Vagina (tissue), 2 donors: Measurements from ENCODE around the gene MTHFD1L. TPM values are rescaled to one million over a fixed set of nuclear protein-coding genes. Genes with fewer than 3 reads are reported as not detected.
A peak's percentile ranks its signal among the peaks of the same experiment; 100 is the strongest.

Experiments used
- DNase-seq, 2 donors: peaks; one replicate each; pipeline ENCODE4 v3.0.0-alpha.2; 2017; ENCODE audit errors: extremely low spot score in 2 of 2
- H3K27ac ChIP-seq: fragments of 200-600 bp; sonication (generic); one replicate; pipeline ENCODE4 v1.5.1; 2019
- H3K27me3 ChIP-seq: fragments of 200-600 bp; sonication (generic); one replicate; pipeline ENCODE4 v1.5.1; 2019
- H3K36me3 ChIP-seq, 2 donors: fragments of 200-600 bp; sonication (generic); one replicate each; pipeline ENCODE4 v1.5.1; 2017 to 2019
- H3K4me1 ChIP-seq: fragments of 200-600 bp; sonication (generic); one replicate; pipeline ENCODE4 v1.5.1; 2019
- H3K4me3 ChIP-seq, 2 donors: fragments of 200-600 bp; sonication (generic); 1 replicate in 1 of 2; 2 replicates in 1 of 2; pipeline ENCODE4 v1.5.1; 2016 to 2019
- H3K9me3 ChIP-seq: fragments of 200-600 bp; sonication (generic); one replicate; pipeline ENCODE4 v1.5.1; 2019
- POLR2A ChIP-seq, 2 donors: fragments of 450-650 bp; IDR thresholded peaks; one replicate each; pipeline ENCODE4 v1.6.1; 2017; ENCODE audit warnings: antibody characterized with exemption in 2 of 2, mild to moderate bottlenecking in 2 of 2, moderate library complexity in 2 of 2
- POLR2AphosphoS5 ChIP-seq, 2 donors: sonication (generic); formaldehyde crosslinking; IDR thresholded peaks; one replicate each; pipeline ENCODE4 v1.9.0; 2017; ENCODE audit warnings: antibody characterized with exemption in 2 of 2, mild to moderate bottlenecking in 2 of 2, low read depth in 1 of 2; ENCODE audit not compliant: insufficient read depth in 1 of 2
- intact Hi-C: fragments of 100-400 bp; cut with DNase I; formaldehyde crosslinking; loops from one replicate; pipeline ENCODE4 v1.15.1; 2023
- total RNA-seq: library from RNA; depleted of rRNA; stranded (reverse); fragments of >200 nt; gene quantifications from one replicate; pipeline ENCODE4 v1.2.3, GENCODE V29; 2016
- TF ChIP-seq, protein P1 (sequence below), 3 experiments: fragments of 450-650 bp in 2 of 3; fragments of 200-600 bp in 1 of 3; sonication (generic) in 1 of 3; IDR thresholded peaks; one replicate each; pipeline ENCODE4 v1.5.1; 2017 to 2019; ENCODE audit warnings: antibody characterized with exemption in 3 of 3, mild to moderate bottlenecking in 2 of 3, moderate library complexity in 2 of 3

The MTHFD1L gene
- total RNA-seq, 1 donor from 2014 or later: 2.7 TPM

DNA sequence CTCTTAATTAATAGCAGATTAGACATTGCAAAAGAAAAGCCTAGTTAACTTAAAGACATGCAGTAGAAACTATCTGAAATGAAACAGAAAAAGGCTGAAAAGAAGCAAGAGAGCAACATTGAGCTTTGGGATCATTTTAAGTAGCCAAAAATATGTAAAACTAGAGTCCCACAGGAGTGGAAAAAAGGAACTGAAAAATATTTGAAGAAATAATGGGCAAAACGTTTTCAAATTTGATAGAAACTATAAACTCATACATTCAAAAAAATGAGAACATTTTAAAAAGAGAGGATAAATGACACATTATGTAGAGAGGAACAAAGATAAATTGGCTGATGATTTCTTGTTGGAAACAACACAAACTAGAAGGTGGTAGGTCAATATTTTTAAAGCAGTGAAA is 208.2 kb downstream of the MTHFD1L start:
- no peaks in the 10 kb centered on the region for H3K9me3 ChIP-seq
- H3K4me3 ChIP-seq: no peak overlapping the region
- no peak overlapping the region for H3K27ac ChIP-seq
- H3K27me3 ChIP-seq: no peaks in the 10 kb centered on the region
- TF ChIP-seq, protein P1, sequence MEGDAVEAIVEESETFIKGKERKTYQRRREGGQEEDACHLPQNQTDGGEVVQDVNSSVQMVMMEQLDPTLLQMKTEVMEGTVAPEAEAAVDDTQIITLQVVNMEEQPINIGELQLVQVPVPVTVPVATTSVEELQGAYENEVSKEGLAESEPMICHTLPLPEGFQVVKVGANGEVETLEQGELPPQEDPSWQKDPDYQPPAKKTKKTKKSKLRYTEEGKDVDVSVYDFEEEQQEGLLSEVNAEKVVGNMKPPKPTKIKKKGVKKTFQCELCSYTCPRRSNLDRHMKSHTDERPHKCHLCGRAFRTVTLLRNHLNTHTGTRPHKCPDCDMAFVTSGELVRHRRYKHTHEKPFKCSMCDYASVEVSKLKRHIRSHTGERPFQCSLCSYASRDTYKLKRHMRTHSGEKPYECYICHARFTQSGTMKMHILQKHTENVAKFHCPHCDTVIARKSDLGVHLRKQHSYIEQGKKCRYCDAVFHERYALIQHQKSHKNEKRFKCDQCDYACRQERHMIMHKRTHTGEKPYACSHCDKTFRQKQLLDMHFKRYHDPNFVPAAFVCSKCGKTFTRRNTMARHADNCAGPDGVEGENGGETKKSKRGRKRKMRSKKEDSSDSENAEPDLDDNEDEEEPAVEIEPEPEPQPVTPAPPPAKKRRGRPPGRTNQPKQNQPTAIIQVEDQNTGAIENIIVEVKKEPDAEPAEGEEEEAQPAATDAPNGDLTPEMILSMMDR (IDR thresholded peaks at IDR 0.05): no peak
- TF ChIP-seq POLR2A (IDR thresholded peaks at IDR 0.05): no peak
- no peak for TF ChIP-seq POLR2AphosphoS5 (IDR thresholded peaks at IDR 0.05; ENCODE audit: insufficient read depth in 1 of 2, low read depth in 1 of 2)
- no peak for DNase-seq
- intact Hi-C loops: no loop called here
- H3K36me3 ChIP-seq: no peaks in the 10 kb centered on the region
- peaks cover 18% of the 10 kb centered on the region for H3K4me1 ChIP-seq

DNA sequence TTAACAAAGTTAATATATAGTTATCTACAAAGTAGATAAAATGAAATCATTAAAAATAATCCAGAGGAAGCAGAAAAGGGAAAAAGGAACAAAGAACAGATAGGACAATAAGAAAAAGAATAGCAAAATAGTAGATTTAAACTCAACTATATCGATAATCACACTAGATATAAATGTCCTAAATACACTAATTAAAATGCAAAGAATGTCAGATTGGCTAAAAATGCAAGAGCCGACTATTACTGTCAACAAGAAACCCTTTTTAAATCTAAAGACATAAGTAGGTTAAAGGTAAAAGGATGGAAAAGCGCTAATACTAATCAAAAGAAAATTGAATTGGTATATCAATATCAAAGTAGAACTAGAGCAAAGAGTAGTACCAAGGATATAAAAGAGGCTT is 209.5 kb downstream of the MTHFD1L start:
- DNase-seq: no peak
- TF ChIP-seq POLR2A (IDR thresholded peaks at IDR 0.05): no peak
- H3K27ac ChIP-seq: no peak overlapping the region
- peaks cover 8% of the 10 kb centered on the region for H3K4me1 ChIP-seq
- H3K9me3 ChIP-seq: no peaks in the 10 kb centered on the region
- intact Hi-C loops: no loop called here
- H3K4me3 ChIP-seq: no peak overlapping the region
- no peaks in the 10 kb centered on the region for H3K27me3 ChIP-seq
- H3K36me3 ChIP-seq: no peaks in the 10 kb centered on the region

DNA sequence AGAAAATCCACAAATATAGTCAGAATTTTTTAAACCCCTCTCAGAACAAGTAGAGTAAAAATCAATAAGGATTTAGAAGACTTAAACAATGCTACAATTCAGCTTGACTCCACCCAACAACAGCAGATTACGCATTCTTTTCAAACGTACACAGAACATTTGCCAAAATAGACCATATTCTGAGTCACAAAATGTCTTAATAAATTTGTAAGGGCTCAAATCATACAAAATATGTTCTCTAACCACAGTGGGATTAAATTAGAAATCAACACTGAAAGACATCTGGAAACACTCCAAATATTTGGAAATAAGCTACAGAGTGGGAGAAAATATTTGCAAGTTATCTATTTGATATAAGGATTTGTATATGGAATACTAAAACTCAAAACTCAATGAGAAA is 210.0 kb downstream of the MTHFD1L start:
- no peak overlapping the region for H3K27ac ChIP-seq
- intact Hi-C loops: no loop called here
- H3K9me3 ChIP-seq: no peaks in the 10 kb centered on the region
- DNase-seq: no peak
- H3K36me3 ChIP-seq: no peaks in the 10 kb centered on the region
- peaks cover 5% of the 10 kb centered on the region for H3K4me1 ChIP-seq
- TF ChIP-seq POLR2AphosphoS5 (IDR thresholded peaks at IDR 0.05; ENCODE audit: insufficient read depth in 1 of 2, low read depth in 1 of 2) (no peak), POLR2A (IDR thresholded peaks at IDR 0.05) (no peak)
- TF ChIP-seq, protein P1 (IDR thresholded peaks at IDR 0.05): no peak
- no peaks in the 10 kb centered on the region for H3K27me3 ChIP-seq
- no peak overlapping the region for H3K4me3 ChIP-seq

DNA sequence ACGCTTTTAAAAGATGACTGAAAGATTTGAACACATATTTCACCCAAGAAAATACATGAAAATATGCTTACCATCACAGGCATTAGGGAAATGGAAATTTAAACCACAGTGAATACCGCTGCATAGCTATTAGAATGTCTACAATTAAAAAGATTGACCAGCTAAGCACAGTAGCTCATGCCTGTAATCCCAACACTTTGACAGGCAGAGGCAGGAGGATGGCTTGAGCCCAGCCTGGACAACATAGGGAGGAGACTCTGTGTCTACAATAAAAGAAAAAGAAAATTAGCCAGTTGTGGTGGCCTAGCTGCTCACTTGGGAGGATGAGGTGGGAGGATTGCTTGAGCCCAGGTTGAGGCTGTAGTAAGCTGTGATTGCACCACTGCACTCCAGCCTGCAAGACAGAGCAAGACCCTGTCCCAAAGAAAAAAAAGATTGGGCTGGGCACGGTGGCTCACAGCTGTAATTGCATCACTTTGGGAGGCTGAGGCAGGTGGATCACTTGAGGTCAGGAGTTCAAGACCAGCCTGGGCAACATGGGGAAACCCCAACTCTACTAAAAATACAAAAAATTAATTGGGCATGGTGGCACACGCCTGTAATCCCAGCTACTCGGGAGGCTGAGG is 210.5 kb downstream of the MTHFD1L start:
- H3K9me3 ChIP-seq: no peaks in the 10 kb centered on the region
- H3K4me1 ChIP-seq: peaks cover under 1% of the 10 kb centered on the region
- H3K36me3 ChIP-seq: no peaks in the 10 kb centered on the region
- intact Hi-C loops: no loop called here
- peak in 1 of 2 donors; percentile 25 for DNase-seq
- no peaks in the 10 kb centered on the region for H3K27me3 ChIP-seq
- H3K27ac ChIP-seq: no peak overlapping the region
- TF ChIP-seq, protein P1 (IDR thresholded peaks at IDR 0.05): no peak
- no peak for TF ChIP-seq POLR2AphosphoS5 (IDR thresholded peaks at IDR 0.05; ENCODE audit: insufficient read depth in 1 of 2, low read depth in 1 of 2)
- no peak for TF ChIP-seq POLR2A (IDR thresholded peaks at IDR 0.05)
- no peak overlapping the region for H3K4me3 ChIP-seq

DNA sequence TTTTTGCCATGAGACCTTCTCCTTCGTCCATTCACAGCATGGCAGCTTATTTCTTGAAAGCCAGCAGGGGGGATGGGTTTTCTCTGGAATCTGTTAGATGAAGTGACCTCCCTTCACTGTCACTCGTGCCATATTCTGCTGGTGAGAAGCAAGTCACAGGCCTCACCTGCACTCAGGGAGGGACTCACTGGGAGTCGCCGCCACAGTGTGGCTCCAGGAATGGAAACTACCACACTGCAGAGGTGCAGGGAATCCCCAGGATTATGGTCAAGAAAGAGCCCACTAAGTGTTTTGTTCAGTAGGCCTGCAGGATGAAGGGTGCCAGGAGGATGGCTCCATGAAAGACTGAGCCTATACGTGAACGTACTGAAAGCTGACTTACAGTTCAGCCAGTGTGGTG is 213.2 kb downstream of the MTHFD1L start:
- TF ChIP-seq, protein P1 (IDR thresholded peaks at IDR 0.05): no peak
- TF ChIP-seq POLR2A (IDR thresholded peaks at IDR 0.05) (no peak), POLR2AphosphoS5 (IDR thresholded peaks at IDR 0.05; ENCODE audit: insufficient read depth in 1 of 2, low read depth in 1 of 2) (no peak)
- Histone ChIP-seq H3K36me3 (no peaks in the 10 kb centered on the region), H3K27me3 (no peaks in the 10 kb centered on the region), H3K4me3 (no peak overlapping the region), H3K27ac (no peak overlapping the region), H3K9me3 (no peaks in the 10 kb centered on the region), H3K4me1 (no peaks in the 10 kb centered on the region)
- intact Hi-C loops: no loop called here
- DNase-seq: peak in 1 of 2 donors; percentile 65
